PC-3 (cell line): ENCODE results near the gene PAK4.

ENCODE experiments used
- EZH2 ChIP-seq: fragments of 300-600 bp; sonication (generic); IDR thresholded peaks from one replicate; pipeline ENCODE4 v1.6.1; 2017; ENCODE audit warnings: antibody characterized with exemption, mild to moderate bottlenecking, low read length; ENCODE audit not compliant: unreplicated experiment
- TF ChIP-seq, protein P1 (sequence below): fragments of 300-600 bp; sonication (generic); conservative IDR thresholded peaks from 2 replicates; pipeline ENCODE4 v1.5.1; 2017; ENCODE audit warnings: antibody characterized with exemption, low read depth, mild to moderate bottlenecking, low read length

DNA sequence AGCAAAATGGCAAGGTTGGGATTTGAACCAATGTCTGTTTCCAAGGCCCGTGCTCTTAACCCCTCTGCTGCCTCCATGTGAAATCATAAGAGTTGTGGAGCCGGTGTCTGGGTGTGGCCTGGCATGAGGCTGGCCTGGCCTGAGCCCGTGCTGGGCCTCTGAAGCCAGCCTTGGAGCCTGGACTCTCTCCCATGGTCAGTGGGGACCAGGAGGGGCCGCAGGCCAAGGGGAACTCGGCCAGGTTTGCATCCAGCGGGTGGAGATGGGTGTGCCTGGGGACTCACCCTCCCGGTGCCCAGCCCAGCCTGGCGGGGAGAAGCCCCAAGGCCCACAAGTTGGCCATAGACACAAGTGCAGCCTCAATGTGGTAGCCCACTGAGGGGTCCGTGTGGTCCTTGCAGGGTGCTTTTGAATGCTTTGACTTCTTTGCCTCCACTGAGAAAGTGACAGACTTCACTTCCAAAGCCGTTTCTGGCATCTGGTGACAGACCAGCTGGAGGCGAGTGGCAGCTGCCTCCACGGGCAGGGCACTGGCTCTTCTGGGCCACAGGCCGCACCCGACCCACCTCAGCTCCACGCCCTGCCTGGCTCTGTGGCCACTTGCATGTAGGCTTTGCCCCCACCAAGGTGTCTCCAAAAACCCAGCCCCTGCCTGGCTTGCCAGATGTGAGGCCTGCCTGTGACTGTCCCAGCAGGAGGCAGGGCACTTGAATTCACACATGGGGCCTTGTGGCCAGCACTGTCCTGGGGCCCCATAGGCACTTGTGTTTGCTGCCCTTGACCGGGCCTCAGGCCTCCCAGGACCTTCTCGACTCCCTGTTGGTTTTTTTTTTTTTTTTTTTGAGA is 45.0 kb downstream of the PAK4 start:
- no peak for TF ChIP-seq EZH2
- TF ChIP-seq, protein P1, sequence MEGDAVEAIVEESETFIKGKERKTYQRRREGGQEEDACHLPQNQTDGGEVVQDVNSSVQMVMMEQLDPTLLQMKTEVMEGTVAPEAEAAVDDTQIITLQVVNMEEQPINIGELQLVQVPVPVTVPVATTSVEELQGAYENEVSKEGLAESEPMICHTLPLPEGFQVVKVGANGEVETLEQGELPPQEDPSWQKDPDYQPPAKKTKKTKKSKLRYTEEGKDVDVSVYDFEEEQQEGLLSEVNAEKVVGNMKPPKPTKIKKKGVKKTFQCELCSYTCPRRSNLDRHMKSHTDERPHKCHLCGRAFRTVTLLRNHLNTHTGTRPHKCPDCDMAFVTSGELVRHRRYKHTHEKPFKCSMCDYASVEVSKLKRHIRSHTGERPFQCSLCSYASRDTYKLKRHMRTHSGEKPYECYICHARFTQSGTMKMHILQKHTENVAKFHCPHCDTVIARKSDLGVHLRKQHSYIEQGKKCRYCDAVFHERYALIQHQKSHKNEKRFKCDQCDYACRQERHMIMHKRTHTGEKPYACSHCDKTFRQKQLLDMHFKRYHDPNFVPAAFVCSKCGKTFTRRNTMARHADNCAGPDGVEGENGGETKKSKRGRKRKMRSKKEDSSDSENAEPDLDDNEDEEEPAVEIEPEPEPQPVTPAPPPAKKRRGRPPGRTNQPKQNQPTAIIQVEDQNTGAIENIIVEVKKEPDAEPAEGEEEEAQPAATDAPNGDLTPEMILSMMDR, result no peak
